K562 (cell line): ENCODE measurements around the gene CTDSP2.

ENCODE experiments used
- MTF1 ChIP-seq: fragments of 250-450 bp; sonication (Bioruptor Pico); IDR thresholded peaks from 2 replicates; pipeline ENCODE4 v1.9.0; 2021; ENCODE audit warnings: moderate library complexity, mild to moderate bottlenecking, inconsistent platforms, borderline replicate concordance
- SAFB2 ChIP-seq: fragments of 200-400 bp; formaldehyde crosslinking; IDR thresholded peaks from 2 replicates; pipeline ENCODE4 v1.6.1; 2018; ENCODE audit warnings: borderline replicate concordance, low read length, low read depth, moderate library complexity; ENCODE audit not compliant: severe bottlenecking
- SIN3A ChIP-seq, 2 experiments: fragments of 150-350 bp in 1 of 2; IDR thresholded peaks; 2 replicates each; pipeline ENCODE4 v1.6.1; 2011 to 2016; ENCODE audit warnings: borderline replicate concordance in 2 of 2, low read depth in 2 of 2, low read length in 2 of 2, mild to moderate bottlenecking in 2 of 2, moderate library complexity in 2 of 2; ENCODE audit not compliant: control insufficient read depth in 1 of 2
- SPI1 ChIP-seq: IDR thresholded peaks from 2 replicates; pipeline ENCODE4 v1.6.1; 2011; ENCODE audit warnings: low read depth, low read length, control low read depth, borderline replicate concordance
- XRCC5 ChIP-seq: fragments of 200-400 bp; formaldehyde crosslinking; IDR thresholded peaks from 2 replicates; pipeline ENCODE4 v1.6.1; 2017; ENCODE audit warnings: low read depth, mild to moderate bottlenecking, low read length
- ZNF436 ChIP-seq: fragments of 250-450, 450-650 bp; sonication (Bioruptor Pico); formaldehyde crosslinking; IDR thresholded peaks from 2 replicates; pipeline ENCODE4 v1.7.0; 2020; ENCODE audit warnings: mild to moderate bottlenecking
- TF ChIP-seq, protein P1 (sequence below), 3 experiments: IDR thresholded peaks in 2 of 3; conservative IDR thresholded peaks in 1 of 3; 2 replicates each; pipeline ENCODE4 v1.5.1; 2011 to 2012; ENCODE audit warnings: low read length in 3 of 3, mild to moderate bottlenecking in 3 of 3, control low read depth in 2 of 3, improper control_type of control experiment in 1 of 3, inconsistent platforms in 1 of 3, low read depth in 1 of 3, mixed read lengths in 1 of 3, moderate library complexity in 1 of 3; ENCODE audit not compliant: insufficient read depth in 2 of 3
- TF ChIP-seq, protein P2 (sequence below): sonication (generic); formaldehyde crosslinking; IDR thresholded peaks from 2 replicates; pipeline ENCODE4 v1.8.1; 2023; ENCODE audit warnings: mild to moderate bottlenecking, missing genetic modification reagents
- TF ChIP-seq, protein P3 (sequence below): sonication (generic); formaldehyde crosslinking; IDR thresholded peaks from 2 replicates; pipeline ENCODE4 v1.4.0; 2020; ENCODE audit warnings: mild to moderate bottlenecking, missing genetic modification reagents

DNA sequence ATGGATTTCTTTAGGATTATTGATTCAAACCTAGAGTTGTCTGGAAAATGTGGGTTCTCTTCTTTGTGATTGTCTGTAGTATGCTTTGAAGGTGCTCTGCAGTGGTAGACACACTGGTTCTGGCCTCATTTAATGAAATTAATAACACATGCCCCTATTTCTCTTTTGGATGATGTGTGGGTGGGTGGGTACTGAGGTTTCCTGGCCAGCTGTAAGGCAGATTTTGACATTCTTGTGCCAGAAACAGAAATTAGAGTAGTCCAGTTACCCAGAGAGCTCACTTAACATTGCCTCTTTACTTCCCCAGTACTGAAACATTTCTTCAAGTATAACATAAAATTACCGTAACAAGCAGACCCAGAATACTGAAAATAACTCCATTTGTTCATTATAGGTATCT, 49.5 kb downstream of the CTDSP2 start:
- TF ChIP-seq SIN3A (IDR thresholded peaks at IDR 0.05; ENCODE audit: borderline replicate concordance in 2 of 2, control insufficient read depth in 1 of 2, low read depth in 2 of 2, low read length in 2 of 2) (no peak), MTF1 (CRISPR knock-in tag) (no peak), SAFB2 (no peak), ZNF436 (CRISPR knock-in tag) (no peak), XRCC5 (no peak), SPI1 (no peak)
- TF ChIP-seq, protein P1, sequence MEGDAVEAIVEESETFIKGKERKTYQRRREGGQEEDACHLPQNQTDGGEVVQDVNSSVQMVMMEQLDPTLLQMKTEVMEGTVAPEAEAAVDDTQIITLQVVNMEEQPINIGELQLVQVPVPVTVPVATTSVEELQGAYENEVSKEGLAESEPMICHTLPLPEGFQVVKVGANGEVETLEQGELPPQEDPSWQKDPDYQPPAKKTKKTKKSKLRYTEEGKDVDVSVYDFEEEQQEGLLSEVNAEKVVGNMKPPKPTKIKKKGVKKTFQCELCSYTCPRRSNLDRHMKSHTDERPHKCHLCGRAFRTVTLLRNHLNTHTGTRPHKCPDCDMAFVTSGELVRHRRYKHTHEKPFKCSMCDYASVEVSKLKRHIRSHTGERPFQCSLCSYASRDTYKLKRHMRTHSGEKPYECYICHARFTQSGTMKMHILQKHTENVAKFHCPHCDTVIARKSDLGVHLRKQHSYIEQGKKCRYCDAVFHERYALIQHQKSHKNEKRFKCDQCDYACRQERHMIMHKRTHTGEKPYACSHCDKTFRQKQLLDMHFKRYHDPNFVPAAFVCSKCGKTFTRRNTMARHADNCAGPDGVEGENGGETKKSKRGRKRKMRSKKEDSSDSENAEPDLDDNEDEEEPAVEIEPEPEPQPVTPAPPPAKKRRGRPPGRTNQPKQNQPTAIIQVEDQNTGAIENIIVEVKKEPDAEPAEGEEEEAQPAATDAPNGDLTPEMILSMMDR (IDR thresholded peaks at IDR 0.05 in 2 of 3, conservative IDR thresholded peaks at IDR 0.05 in 1 of 3; ENCODE audit: insufficient read depth in 2 of 3, low read depth in 1 of 3, low read length in 3 of 3) = no peak
- TF ChIP-seq, protein P2, sequence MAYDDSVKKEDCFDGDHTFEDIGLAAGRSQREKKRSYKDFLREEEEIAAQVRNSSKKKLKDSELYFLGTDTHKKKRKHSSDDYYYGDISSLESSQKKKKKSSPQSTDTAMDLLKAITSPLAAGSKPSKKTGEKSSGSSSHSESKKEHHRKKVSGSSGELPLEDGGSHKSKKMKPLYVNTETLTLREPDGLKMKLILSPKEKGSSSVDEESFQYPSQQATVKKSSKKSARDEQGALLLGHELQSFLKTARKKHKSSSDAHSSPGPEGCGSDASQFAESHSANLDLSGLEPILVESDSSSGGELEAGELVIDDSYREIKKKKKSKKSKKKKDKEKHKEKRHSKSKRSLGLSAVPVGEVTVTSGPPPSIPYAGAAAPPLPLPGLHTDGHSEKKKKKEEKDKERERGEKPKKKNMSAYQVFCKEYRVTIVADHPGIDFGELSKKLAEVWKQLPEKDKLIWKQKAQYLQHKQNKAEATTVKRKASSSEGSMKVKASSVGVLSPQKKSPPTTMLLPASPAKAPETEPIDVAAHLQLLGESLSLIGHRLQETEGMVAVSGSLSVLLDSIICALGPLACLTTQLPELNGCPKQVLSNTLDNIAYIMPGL = no peak
- TF ChIP-seq, protein P3, sequence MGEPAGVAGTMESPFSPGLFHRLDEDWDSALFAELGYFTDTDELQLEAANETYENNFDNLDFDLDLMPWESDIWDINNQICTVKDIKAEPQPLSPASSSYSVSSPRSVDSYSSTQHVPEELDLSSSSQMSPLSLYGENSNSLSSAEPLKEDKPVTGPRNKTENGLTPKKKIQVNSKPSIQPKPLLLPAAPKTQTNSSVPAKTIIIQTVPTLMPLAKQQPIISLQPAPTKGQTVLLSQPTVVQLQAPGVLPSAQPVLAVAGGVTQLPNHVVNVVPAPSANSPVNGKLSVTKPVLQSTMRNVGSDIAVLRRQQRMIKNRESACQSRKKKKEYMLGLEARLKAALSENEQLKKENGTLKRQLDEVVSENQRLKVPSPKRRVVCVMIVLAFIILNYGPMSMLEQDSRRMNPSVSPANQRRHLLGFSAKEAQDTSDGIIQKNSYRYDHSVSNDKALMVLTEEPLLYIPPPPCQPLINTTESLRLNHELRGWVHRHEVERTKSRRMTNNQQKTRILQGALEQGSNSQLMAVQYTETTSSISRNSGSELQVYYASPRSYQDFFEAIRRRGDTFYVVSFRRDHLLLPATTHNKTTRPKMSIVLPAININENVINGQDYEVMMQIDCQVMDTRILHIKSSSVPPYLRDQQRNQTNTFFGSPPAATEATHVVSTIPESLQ (CRISPR knock-in tag) = no peak
